ENCODE measurements around the gene IGHMBP2.
"Not testable (repeated sequence)": the region's sequence is repeated elsewhere in the genome, so short reads cannot be mapped to it uniquely, and the experiment has no call there.

DNA sequence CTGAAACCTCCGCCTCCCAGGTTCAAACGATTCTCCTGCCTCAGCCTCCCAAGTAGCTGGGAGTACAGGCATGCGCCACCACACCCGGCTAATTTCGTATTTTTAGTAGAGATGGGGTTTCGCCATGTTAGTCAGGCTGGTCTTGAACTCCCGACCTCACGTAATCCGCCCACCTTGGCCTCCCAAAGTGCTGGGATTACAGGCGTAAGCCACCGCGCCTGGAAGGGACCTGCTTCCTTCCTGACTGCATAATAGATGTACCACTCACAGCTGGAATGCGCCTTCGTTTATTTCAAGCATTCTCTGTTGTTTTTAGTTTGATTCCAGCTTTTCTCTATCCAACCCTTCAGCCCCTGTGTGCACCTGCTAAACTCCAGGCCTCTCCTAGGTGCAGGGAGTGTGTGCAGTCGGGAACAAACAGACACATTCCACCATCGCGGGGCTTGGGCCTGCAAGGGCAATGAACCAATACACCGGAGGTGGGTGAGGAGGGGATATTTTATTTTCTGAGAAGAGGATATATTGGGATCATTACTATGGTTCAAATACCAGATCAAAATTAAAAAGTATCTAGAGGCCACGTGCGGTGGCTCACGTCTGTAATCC, 47.2 kb upstream of the IGHMBP2 start:
- TF ChIP-seq, protein P1, sequence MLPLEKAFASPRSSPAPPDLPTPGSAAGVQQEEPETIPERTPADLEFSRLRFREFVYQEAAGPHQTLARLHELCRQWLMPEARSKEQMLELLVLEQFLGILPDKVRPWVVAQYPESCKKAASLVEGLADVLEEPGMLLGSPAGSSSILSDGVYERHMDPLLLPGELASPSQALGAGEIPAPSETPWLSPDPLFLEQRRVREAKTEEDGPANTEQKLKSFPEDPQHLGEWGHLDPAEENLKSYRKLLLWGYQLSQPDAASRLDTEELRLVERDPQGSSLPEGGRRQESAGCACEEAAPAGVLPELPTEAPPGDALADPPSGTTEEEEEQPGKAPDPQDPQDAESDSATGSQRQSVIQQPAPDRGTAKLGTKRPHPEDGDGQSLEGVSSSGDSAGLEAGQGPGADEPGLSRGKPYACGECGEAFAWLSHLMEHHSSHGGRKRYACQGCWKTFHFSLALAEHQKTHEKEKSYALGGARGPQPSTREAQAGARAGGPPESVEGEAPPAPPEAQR (tag by site-specific recombination; IDR thresholded peaks at IDR 0.05): not testable (repeated sequence)
- not testable (repeated sequence) for TF ChIP-seq ZNF155 (tag by site-specific recombination; IDR thresholded peaks at IDR 0.05); ZBTB21 (tag by site-specific recombination; IDR thresholded peaks at IDR 0.05); SALL2 (tag by site-specific recombination; IDR thresholded peaks at IDR 0.05; ENCODE audit: borderline replicate concordance); ZNF707 (tag by site-specific recombination; IDR thresholded peaks at IDR 0.05); ZNF623 (tag by site-specific recombination; IDR thresholded peaks at IDR 0.05); ZNF112 (tag by site-specific recombination; IDR thresholded peaks at IDR 0.05); ZNF561 (tag by site-specific recombination; IDR thresholded peaks at IDR 0.05; ENCODE audit: borderline replicate concordance)
- TF ChIP-seq, protein P2, sequence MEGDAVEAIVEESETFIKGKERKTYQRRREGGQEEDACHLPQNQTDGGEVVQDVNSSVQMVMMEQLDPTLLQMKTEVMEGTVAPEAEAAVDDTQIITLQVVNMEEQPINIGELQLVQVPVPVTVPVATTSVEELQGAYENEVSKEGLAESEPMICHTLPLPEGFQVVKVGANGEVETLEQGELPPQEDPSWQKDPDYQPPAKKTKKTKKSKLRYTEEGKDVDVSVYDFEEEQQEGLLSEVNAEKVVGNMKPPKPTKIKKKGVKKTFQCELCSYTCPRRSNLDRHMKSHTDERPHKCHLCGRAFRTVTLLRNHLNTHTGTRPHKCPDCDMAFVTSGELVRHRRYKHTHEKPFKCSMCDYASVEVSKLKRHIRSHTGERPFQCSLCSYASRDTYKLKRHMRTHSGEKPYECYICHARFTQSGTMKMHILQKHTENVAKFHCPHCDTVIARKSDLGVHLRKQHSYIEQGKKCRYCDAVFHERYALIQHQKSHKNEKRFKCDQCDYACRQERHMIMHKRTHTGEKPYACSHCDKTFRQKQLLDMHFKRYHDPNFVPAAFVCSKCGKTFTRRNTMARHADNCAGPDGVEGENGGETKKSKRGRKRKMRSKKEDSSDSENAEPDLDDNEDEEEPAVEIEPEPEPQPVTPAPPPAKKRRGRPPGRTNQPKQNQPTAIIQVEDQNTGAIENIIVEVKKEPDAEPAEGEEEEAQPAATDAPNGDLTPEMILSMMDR (tag by site-specific recombination; IDR thresholded peaks at IDR 0.05): not testable (repeated sequence)
